ENCODE results near the gene NRN1L.

Gene NRN1L

DNA sequence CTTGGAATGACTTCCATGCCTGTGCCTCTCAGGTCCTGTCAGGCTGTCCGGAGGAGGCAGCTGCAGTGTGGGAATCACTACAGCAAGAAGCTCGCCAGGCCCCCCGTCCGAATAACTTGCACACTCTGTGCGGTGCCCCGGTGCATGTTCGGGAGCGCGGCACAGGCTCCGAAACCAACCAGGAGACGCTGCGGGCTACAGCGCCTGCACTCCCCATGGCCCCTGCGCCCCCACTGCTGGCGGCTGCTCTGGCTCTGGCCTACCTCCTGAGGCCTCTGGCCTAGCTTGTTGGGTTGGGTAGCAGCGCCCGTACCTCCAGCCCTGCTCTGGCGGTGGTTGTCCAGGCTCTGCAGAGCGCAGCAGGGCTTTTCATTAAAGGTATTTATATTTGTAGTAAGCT is 1.3 kb downstream of the NRN1L start:
- Histone ChIP-seq H3K36me3 (ENCODE audit: control insufficient read depth, low read length) (peaks cover 44% of the 10 kb centered on the region), H4K20me1 (ENCODE audit: control insufficient read depth, insufficient read depth, low read depth, low read length) (no peaks in the 10 kb centered on the region), H3K4me1 (ENCODE audit: control insufficient read depth, low read length) (no peaks in the 10 kb centered on the region), H3K9me3 (ENCODE audit: control insufficient read depth, insufficient read depth, low read length) (no peaks in the 10 kb centered on the region), H3K9me2 (replicated peaks; ENCODE audit: control insufficient read depth, low read length) (no peaks in the 10 kb centered on the region), H3K79me2 (ENCODE audit: control insufficient read depth, low read length) (no peaks in the 10 kb centered on the region), H3F3A (ENCODE audit: control insufficient read depth, insufficient read depth) (0 out of 2 replicates have a peak, but pooled peaks cover 2% of the 10 kb centered on the region), H3K4me3 (ENCODE audit: low read length) (no peak overlapping the region), H3K4me2 (ENCODE audit: low read length) (no peak overlapping the region), H3K27ac (ENCODE audit: low read depth, low read length) (no peak overlapping the region), H3K27me3 (ENCODE audit: control insufficient read depth, low read length) (no peaks in the 10 kb centered on the region)
- TF ChIP-seq, protein P1, sequence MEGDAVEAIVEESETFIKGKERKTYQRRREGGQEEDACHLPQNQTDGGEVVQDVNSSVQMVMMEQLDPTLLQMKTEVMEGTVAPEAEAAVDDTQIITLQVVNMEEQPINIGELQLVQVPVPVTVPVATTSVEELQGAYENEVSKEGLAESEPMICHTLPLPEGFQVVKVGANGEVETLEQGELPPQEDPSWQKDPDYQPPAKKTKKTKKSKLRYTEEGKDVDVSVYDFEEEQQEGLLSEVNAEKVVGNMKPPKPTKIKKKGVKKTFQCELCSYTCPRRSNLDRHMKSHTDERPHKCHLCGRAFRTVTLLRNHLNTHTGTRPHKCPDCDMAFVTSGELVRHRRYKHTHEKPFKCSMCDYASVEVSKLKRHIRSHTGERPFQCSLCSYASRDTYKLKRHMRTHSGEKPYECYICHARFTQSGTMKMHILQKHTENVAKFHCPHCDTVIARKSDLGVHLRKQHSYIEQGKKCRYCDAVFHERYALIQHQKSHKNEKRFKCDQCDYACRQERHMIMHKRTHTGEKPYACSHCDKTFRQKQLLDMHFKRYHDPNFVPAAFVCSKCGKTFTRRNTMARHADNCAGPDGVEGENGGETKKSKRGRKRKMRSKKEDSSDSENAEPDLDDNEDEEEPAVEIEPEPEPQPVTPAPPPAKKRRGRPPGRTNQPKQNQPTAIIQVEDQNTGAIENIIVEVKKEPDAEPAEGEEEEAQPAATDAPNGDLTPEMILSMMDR (IDR thresholded peaks at IDR 0.05; ENCODE audit: low read depth, low read length, poor library complexity, severe bottlenecking) = no peak
- no peak for TF ChIP-seq EZH2phosphoT487 (IDR thresholded peaks at IDR 0.05; ENCODE audit: borderline replicate concordance, low read length)

GRCh38 chr16:67886387-67886786 is 1.7 kb downstream of the NRN1L start:
- TF ChIP-seq, protein P1 (IDR thresholded peaks at IDR 0.05; ENCODE audit: low read depth, low read length, poor library complexity, severe bottlenecking) = no peak
- no peak for TF ChIP-seq EZH2phosphoT487 (IDR thresholded peaks at IDR 0.05; ENCODE audit: borderline replicate concordance, low read length)
- peaks cover 40% of the 10 kb centered on the region for H3K36me3 ChIP-seq (ENCODE audit: control insufficient read depth, low read length)
- H3K9me2 ChIP-seq (replicated peaks; ENCODE audit: control insufficient read depth, low read length) = no peaks in the 10 kb centered on the region
- H3K4me3 ChIP-seq (ENCODE audit: low read length) = no peak overlapping the region
- no peak overlapping the region for H3K4me2 ChIP-seq (ENCODE audit: low read length)
- H3K79me2 ChIP-seq (ENCODE audit: control insufficient read depth, low read length) = no peaks in the 10 kb centered on the region
- H3K27me3 ChIP-seq (ENCODE audit: control insufficient read depth, low read length) = no peaks in the 10 kb centered on the region
- no peaks in the 10 kb centered on the region for H3K4me1 ChIP-seq (ENCODE audit: control insufficient read depth, low read length)
- 0 out of 2 replicates have a peak, but pooled peaks cover 2% of the 10 kb centered on the region for H3F3A ChIP-seq (ENCODE audit: control insufficient read depth, insufficient read depth)
- no peaks in the 10 kb centered on the region for H3K9me3 ChIP-seq (ENCODE audit: control insufficient read depth, insufficient read depth, low read length)
- no peaks in the 10 kb centered on the region for H4K20me1 ChIP-seq (ENCODE audit: control insufficient read depth, insufficient read depth, low read depth, low read length)
- H3K27ac ChIP-seq (ENCODE audit: low read depth, low read length) = no peak overlapping the region

GRCh38 chr16:67888331-67888730 is 3.6 kb downstream of the NRN1L start:
- Histone ChIP-seq H3K9me3 (ENCODE audit: control insufficient read depth, insufficient read depth, low read length) (no peaks in the 10 kb centered on the region), H3F3A (ENCODE audit: control insufficient read depth, insufficient read depth) (0 out of 2 replicates have a peak, but pooled peaks cover 2% of the 10 kb centered on the region), H3K36me3 (ENCODE audit: control insufficient read depth, low read length) (peaks cover 21% of the 10 kb centered on the region), H3K4me1 (ENCODE audit: control insufficient read depth, low read length) (peaks cover 7% of the 10 kb centered on the region), H3K79me2 (ENCODE audit: control insufficient read depth, low read length) (peaks cover 2% of the 10 kb centered on the region), H3K27me3 (ENCODE audit: control insufficient read depth, low read length) (no peaks in the 10 kb centered on the region), H4K20me1 (ENCODE audit: control insufficient read depth, insufficient read depth, low read depth, low read length) (no peaks in the 10 kb centered on the region), H3K9me2 (replicated peaks; ENCODE audit: control insufficient read depth, low read length) (no peaks in the 10 kb centered on the region), H3K27ac (ENCODE audit: low read depth, low read length) (no peak overlapping the region), H3K4me2 (ENCODE audit: low read length) (no peak overlapping the region), H3K4me3 (ENCODE audit: low read length) (no peak overlapping the region)
- no peak for TF ChIP-seq EZH2phosphoT487 (IDR thresholded peaks at IDR 0.05; ENCODE audit: borderline replicate concordance, low read length)
- TF ChIP-seq, protein P1 (IDR thresholded peaks at IDR 0.05; ENCODE audit: low read depth, low read length, poor library complexity, severe bottlenecking) = no peak

Data from DOHH2 (cell line).